GM12891 (cell line): ENCODE measurements around the gene ZACN.
A peak's percentile ranks its signal among the peaks of the same experiment; 100 is the strongest.

ENCODE experiments used
- DNase-seq: peaks from one replicate; pipeline ENCODE4 v3.0.0; 2011; ENCODE audit warnings: low spot score; ENCODE audit not compliant: insufficient read length
- FAIRE-seq: peaks from 2 replicates; lab custom pipeline; 2011; peaks lifted over from hg19 to GRCh38; lab: Jason Lieb, UNC
- PAX5 ChIP-seq: IDR thresholded peaks from 2 replicates; pipeline ENCODE4 v1.6.1; 2011; ENCODE audit warnings: low read length, moderate library complexity, mild to moderate bottlenecking; ENCODE audit not compliant: insufficient read depth, severe bottlenecking
- POLR2A ChIP-seq: IDR thresholded peaks from 2 replicates; pipeline ENCODE4 v1.6.1; 2011; ENCODE audit warnings: low read depth, low read length, control low read depth
- POLR2AphosphoS5 ChIP-seq: IDR thresholded peaks from 2 replicates; pipeline ENCODE4 v1.6.1; 2011; ENCODE audit warnings: low read depth, low read length, control low read depth
- POU2F2 ChIP-seq: IDR thresholded peaks from 2 replicates; pipeline ENCODE4 v1.6.1; 2011; ENCODE audit warnings: low read depth, mild to moderate bottlenecking, control low read depth, low read length, moderate library complexity
- SPI1 ChIP-seq: IDR thresholded peaks from 2 replicates; pipeline ENCODE4 v1.6.1; 2011; ENCODE audit warnings: low read depth, low read length, control low read depth
- TAF1 ChIP-seq: IDR thresholded peaks from 2 replicates; pipeline ENCODE4 v1.6.1; 2011; ENCODE audit warnings: low read depth, low read length, control low read depth

The ZACN gene

DNA sequence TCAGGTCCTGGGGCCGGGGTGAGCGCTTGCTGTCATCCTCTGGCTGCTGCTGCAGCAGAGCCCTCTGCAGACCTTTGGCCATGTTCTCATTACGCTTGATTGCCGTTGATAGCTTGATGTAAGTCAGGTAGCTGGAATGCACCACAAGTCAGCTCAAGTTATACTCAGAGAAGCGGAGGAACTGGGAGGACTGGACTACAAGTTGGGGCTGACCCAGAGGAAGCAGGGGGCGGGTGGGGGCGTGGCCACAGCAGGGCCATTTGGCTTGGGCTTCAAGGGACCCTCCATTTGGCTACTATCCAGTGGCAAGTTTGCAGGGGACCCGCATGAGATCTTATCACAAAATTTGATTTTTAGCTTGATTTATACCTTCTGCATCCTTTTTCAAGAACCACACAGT lies 32.9 kb upstream of the ZACN start:
- TF ChIP-seq POLR2A (no peak), POU2F2 (no peak), SPI1 (no peak), TAF1 (no peak), POLR2AphosphoS5 (no peak), PAX5 (no peak)
- FAIRE-seq (no peak), DNase-seq (no peak)

DNA sequence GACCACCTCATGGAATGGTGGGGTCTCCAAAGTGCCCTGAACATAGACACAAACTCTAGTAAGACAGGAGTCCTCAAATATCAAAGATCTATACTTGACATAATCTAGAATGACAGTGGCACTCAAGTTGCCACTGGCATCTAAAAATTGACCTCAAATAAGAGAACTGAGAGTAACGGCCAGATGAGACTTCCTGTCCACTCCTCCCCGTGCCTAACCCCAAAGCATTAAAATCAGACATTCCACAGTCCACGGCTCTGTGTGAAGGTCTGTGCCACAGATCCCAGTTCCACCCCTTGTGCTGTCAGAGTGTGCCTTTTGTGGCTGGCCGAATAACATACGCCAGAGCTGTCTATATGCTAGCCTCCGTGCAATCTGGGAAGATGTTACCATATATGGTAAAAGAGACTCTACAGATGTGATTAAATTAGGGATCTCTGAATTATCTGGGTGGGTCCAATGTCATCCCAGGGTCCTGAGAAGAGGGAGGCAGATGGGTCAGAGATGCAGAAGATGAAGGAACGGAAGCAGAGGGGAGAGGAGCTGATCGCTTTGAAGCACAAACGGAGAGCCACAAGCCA lies 30.9 kb upstream of the ZACN start:
- DNase-seq (no peak), FAIRE-seq (peak; percentile 23)
- TF ChIP-seq POLR2AphosphoS5 (no peak), SPI1 (peak; percentile 85)

DNA sequence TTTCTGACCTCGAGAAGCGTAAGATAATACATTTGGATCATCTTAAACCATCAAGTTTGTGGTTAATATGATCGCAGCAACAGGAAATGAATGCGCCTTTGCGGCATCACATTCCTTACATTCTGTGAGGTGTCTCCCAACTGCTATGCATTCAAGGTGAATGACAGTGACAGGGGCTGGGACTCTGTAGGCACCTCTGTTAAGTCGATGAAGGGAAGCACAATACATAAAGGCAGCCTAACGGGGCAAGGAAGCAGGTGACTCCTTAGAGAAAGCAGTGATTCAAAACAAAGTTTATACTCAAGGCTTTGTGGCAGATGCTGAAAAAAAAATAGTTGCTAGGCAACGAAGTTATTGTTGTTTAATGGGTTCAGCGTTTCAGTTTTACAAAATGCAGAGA lies 30.3 kb upstream of the ZACN start:
- DNase-seq (no peak), FAIRE-seq (no peak)
- TF ChIP-seq SPI1 (no peak), PAX5 (no peak), POLR2A (no peak), POLR2AphosphoS5 (no peak), POU2F2 (no peak)

DNA sequence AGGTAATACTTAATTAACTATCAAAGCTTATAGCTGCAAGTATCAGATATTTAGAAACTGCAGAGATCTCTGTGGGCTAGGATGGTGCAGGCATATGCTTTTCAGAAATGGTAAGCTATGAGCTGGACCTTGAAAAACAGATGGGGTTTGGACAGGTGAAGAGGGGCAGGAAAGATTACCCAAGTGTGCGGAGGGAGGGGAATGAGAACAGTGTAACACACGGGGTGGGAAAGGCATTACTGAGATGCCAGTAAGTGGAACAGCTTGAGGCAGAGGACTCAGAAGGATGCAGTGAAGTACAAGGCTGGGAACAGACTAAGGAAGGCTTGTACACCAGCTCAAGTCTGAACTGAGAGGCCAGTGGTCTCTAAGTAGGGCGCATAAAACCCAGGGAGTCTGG lies 29.7 kb upstream of the ZACN start:
- TF ChIP-seq TAF1 (no peak), PAX5 (no peak), SPI1 (no peak), POU2F2 (no peak), POLR2A (no peak), POLR2AphosphoS5 (no peak)
- FAIRE-seq = no peak
- DNase-seq = no peak

DNA sequence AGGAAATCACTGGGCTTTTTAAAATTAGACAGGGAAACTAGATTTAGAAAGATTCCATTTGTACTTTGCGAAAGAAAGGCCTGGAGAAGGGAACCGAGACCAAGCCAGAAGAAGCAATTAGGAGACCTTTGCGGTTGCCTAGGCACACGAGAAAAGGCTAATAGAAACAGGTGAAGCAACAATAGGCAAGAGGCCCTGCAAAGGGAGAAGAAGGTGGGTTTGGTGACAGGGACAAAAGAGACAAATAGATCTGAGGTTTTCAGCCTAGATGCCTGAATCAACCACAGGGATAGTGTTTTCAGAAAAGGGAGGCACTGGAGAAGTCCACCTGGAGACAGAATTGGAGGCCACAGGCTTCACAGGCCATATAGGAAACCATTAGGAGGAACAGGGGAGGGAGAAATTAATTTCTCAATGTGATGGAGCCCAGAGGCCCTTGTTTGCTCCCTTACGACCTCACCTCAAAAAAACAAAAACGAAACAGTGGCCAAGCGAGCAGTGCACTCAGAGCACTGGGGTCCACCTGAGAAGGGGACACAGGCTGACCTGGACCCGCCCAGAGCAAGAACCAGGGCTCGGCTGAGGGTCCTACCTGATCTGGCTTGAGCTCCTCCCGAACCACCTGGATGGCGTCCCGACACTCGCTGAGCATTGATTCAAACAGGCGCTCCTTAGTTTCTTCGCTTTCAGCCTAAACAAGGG lies 29.0 kb upstream of the ZACN start:
- FAIRE-seq (no peak), DNase-seq (no peak)
- TF ChIP-seq POU2F2 (no peak), SPI1 (no peak), POLR2AphosphoS5 (no peak), TAF1 (no peak)

DNA sequence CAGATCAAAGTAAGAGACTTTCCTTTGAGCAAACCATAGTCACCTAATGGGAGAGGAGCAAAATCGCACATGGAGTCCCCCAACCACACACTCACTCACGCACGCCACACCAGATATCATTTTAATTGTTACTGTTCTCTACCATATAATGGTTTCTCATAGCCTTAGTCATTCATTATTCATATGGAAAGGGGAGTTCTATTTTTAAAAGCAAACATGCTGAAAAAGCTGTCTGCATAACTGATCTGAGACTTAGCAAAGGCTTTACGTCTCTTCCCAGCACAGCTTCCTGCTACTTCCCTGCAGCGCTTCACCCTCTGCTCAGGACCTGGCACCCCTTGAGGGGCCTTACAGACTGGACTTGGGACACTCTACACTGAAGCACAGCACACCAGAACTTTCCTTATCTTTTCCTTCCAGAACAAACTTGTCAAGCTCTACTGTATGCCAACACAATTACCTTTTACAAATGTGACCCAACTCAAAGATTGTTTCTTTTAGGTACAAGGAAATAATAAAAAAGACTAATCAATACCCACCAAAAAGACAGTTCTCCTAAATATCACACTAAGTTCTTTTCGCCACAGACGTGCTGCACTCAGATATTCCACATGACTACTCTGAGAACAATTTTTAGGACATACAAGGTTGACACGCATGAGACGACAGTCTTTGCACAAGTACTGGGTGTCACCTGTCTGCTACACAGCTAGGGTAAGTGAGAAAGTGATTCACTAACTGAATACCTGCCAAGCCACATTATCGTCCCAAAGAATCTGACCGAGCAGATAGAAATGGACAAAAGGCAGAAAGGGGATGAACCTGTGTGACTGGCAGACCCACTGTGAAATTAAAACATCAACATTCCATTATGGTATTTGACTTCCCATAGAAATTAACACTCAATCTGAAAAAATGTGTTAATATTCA lies 28.2 kb upstream of the ZACN start:
- DNase-seq = no peak
- FAIRE-seq = no peak
- TF ChIP-seq PAX5 (no peak), POLR2A (no peak), SPI1 (no peak), POU2F2 (no peak), POLR2AphosphoS5 (no peak), TAF1 (no peak)

DNA sequence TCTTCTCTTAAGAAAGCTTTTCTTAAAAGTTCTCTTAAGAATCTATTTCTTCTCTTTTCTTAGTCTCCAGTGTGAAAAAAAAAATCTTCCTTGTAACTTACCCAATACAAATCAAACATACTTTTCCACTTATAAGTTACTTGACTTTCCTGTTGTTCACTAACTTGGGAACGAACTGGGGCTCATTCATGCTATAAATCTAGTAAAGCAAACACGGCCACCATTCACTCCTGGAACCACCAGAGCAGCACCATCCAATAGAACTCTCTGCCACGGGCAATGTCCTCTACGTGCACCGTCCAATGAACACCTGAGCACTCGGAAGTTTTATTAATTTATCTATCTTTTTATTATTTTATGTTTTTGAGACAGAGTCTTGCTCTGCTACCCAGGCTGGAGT lies 27.4 kb upstream of the ZACN start:
- DNase-seq (no peak), FAIRE-seq (no peak)
- TF ChIP-seq TAF1 = no peak
- TF ChIP-seq POLR2A = no peak
- TF ChIP-seq POU2F2 = no peak
- no peak for TF ChIP-seq PAX5
- no peak for TF ChIP-seq POLR2AphosphoS5
- TF ChIP-seq SPI1 = no peak

DNA sequence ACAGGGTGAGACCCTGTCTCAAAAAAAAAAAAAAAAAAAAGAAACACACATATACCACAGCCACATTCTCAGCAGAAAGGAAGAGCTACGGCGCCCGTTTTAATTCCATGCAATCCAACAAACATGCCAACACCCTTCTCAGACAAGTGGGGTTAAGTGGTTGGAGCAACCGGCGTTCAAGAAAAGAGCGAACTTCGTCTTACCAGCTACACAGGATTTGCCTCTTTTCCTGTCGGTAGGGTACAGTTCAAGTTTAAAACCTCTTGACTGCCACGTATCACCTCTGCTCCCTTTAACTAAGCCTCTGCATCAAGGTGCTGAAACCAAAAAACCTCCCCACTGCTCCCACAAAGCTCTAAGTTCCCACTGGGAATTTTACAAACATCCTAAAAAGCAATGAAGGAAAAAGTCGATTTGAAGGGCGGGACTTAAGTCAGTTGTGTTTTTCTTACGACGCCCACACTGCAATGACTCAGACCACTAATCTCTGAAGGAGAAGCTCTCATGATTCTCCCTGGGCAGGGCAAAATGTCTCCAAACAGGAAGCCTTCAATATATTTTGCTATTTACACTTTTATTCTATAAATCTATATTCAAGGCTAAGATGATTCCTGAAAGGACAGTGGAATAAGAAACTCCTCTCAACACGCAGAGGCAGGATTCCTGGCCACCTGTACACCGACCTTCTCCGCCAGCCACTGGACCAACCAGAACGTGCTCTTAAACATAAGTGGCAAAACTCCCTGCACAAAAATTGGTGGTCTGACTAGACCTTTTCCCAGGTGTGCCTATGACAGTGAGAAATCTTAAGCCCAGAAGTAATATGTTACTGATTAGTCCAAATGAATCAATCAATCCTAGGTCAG lies 25.5 kb upstream of the ZACN start:
- DNase-seq = no peak
- no peak for FAIRE-seq
- TF ChIP-seq SPI1 (no peak), PAX5 (no peak), POLR2A (no peak), TAF1 (no peak), POU2F2 (no peak), POLR2AphosphoS5 (no peak)

DNA sequence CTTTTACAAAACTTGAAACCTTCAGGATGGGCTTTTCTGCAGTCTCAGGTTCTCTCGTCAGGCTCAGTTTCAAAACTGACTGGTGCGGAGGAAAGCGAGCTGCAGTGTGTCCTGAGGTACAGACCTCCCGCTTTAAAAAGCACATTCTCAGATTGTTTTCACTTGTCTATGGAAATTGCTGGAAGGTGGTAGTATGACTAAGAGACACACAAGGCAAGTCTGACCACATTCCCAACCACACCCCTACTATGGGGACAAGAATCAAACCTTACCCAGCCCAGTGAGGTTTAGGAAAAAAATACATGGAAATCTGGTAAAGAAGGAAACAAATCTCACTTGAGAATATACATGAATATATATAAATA lies 24.9 kb upstream of the ZACN start:
- DNase-seq (no peak), FAIRE-seq (no peak)
- TF ChIP-seq PAX5 = no peak
- no peak for TF ChIP-seq TAF1
- no peak for TF ChIP-seq POU2F2
- no peak for TF ChIP-seq POLR2A
- no peak for TF ChIP-seq POLR2AphosphoS5
- TF ChIP-seq SPI1 = no peak
